ENCODE data around the gene FAH. TPM values are rescaled to one million over a fixed set of nuclear protein-coding genes. Genes with fewer than 3 reads are reported as not detected.

The FAH gene
- total RNA-seq, 1 donor from 2014 or later, result 16.2 TPM

DNA sequence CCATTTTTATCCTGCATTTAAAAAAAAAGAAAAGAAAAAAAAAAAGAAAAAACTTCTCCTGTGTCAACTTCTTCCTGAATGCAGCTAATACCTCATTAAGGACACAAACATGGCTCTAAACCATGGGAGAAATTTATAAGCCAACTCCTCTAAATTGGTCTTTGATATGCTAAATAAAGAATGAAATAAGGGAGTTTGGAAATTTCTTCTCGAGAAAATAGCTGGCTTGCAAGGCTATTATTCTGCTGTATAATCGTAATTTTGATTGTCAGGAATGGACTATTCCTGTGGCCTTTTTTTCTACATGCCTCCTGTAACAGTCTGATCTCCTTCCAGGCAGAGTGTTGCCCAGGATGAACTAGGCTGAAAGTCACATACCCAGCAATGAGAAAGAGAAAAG lies 78.6 kb downstream of the FAH start:
- no peak for DNase-seq (ENCODE audit: low spot score)
- Mint-ChIP-seq H3K27ac (ENCODE audit: unreplicated experiment) (no peak overlapping the region), H3K9me3 (ENCODE audit: low read depth) (no peaks in the 10 kb centered on the region), H3K27me3 (ENCODE audit: low read depth) (peaks cover 61% of the 10 kb centered on the region), H3K4me3 (ENCODE audit: unreplicated experiment) (no peak overlapping the region), H3K36me3 (ENCODE audit: low read depth) (peaks cover 2% of the 10 kb centered on the region), H3K4me1 (ENCODE audit: low read depth) (peaks cover 3% of the 10 kb centered on the region)
- TF ChIP-seq, protein P1, sequence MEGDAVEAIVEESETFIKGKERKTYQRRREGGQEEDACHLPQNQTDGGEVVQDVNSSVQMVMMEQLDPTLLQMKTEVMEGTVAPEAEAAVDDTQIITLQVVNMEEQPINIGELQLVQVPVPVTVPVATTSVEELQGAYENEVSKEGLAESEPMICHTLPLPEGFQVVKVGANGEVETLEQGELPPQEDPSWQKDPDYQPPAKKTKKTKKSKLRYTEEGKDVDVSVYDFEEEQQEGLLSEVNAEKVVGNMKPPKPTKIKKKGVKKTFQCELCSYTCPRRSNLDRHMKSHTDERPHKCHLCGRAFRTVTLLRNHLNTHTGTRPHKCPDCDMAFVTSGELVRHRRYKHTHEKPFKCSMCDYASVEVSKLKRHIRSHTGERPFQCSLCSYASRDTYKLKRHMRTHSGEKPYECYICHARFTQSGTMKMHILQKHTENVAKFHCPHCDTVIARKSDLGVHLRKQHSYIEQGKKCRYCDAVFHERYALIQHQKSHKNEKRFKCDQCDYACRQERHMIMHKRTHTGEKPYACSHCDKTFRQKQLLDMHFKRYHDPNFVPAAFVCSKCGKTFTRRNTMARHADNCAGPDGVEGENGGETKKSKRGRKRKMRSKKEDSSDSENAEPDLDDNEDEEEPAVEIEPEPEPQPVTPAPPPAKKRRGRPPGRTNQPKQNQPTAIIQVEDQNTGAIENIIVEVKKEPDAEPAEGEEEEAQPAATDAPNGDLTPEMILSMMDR (IDR thresholded peaks at IDR 0.05), result no peak

DNA sequence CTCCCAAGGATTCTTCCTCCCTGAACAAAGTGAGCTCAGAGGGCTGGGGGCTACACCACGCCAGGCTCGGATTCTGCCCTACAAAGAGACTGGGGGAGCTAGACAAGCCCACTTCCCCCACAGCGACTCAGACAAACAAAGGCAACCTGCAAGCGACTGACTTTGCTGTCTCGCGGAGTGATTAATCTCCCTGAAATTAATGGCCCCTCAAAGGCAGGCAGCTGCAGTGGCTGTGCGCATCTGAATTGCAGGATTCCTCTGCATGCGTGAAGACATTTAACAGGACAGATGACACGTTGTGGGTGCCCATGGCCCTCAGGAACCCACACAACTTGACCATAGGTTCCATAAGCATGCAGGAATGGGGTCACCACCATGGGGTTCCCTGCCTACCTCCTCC lies 80.8 kb downstream of the FAH start:
- peaks cover 2% of the 10 kb centered on the region for H3K36me3 Mint-ChIP-seq (ENCODE audit: low read depth)
- peaks cover 43% of the 10 kb centered on the region for H3K27me3 Mint-ChIP-seq (ENCODE audit: low read depth)
- no peak overlapping the region for H3K27ac Mint-ChIP-seq (ENCODE audit: unreplicated experiment)
- H3K4me3 Mint-ChIP-seq (ENCODE audit: unreplicated experiment), result no peak overlapping the region
- TF ChIP-seq, protein P1 (IDR thresholded peaks at IDR 0.05), result no peak
- peaks cover 3% of the 10 kb centered on the region for H3K4me1 Mint-ChIP-seq (ENCODE audit: low read depth)
- DNase-seq (ENCODE audit: low spot score), result no peak
- no peaks in the 10 kb centered on the region for H3K9me3 Mint-ChIP-seq (ENCODE audit: low read depth)

DNA sequence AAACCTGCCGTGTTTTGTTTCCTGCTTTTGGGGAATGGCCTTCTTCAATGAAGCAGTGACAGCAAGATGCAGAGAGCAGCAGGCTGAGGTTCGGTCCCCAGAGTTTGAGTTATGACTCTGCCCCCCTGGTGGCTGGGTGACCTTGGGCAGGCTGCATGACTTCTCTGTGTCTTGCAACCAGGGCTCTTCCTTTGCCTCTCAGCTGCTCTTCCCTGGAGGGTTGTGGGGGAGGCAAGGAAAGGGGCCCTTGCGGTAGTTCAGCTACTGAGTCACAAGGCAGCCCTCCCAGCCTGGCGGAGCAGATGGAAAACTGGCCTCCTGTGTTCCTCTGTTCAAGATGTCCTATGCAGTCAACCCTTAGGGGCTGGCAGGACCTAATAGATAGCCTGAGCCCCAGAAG lies 82.1 kb downstream of the FAH start:
- DNase-seq (ENCODE audit: low spot score), result no peak
- TF ChIP-seq, protein P1 (IDR thresholded peaks at IDR 0.05), result peak; percentile 65
- Mint-ChIP-seq H3K4me1 (ENCODE audit: low read depth) (no peaks in the 10 kb centered on the region), H3K36me3 (ENCODE audit: low read depth) (peaks cover 2% of the 10 kb centered on the region), H3K27ac (ENCODE audit: unreplicated experiment) (no peak overlapping the region), H3K9me3 (ENCODE audit: low read depth) (no peaks in the 10 kb centered on the region), H3K27me3 (ENCODE audit: low read depth) (peaks cover 37% of the 10 kb centered on the region), H3K4me3 (ENCODE audit: unreplicated experiment) (no peak overlapping the region)

Other genes with a start within 250 kb of the FAH start
- gene BCL2A1, start 181.8 kb upstream of the FAH start, total RNA-seq, result not detected in 3 replicates
- gene ZFAND6, start 93.3 kb upstream of the FAH start, total RNA-seq, result 46.8 to 55.7 TPM (median 49.3 TPM) in 3 replicates
- not detected in 3 replicates for gene CTXND1, start 99.2 kb downstream of the FAH start, total RNA-seq